ENCODE results near the gene UBE2D2.
"Not testable (repeated sequence)": the region's sequence is repeated elsewhere in the genome, so short reads cannot be mapped to it uniquely, and the experiment has no call there.

UBE2D2 gene

DNA sequence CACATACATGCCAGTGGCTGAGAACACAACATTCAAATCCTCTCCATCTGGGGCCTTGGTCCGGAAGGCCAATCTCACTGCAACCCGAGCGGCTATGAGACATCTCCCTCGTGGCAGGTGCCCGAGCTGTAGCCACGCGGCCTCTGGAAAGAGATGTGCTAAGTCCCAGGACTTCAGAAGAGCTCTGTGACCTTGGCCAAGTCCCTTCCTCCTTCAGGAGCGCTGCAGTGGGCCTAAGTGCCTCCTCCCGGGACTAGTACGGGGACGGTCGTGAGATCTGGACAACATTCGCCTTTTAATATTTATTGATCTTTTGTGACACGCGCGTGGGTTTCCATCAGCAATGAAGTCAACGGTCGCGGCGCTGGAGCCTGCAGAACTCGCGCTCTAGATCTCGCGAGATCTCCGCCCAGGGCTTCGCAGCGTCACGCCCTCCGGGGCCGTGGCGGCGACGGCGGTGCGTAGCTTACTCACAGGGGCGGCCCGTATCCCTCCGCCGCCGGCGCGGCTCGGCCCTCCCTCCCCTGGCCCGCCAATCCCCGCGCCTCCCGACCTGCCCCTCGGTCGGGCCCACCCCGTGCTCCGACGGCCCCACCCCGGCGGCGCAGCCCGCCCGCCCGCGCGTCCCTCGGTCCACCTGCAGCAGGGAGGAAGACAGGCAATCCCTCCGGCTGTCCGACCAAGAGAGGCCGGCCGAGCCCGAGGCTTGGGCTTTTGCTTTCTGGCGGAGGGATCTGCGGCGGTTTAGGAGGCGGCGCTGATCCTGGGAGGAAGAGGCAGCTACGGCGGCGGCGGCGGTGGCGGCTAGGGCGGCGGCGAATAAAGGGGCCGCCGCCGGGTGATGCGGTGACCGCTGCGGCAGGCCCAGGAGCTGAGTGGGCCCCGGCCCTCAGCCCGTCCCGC, at the start of gene UBE2D2:
Gene UBE2D2 (plus strand): TSS at position 588 of the 903 bp plus-strand sequence. CDS start 453 bp downstream, outside the sequence.
- DNase-seq (ENCODE audit: low read depth in 1 of 2, low spot score in 1 of 2), result peak; percentile 93 to 97

DNA sequence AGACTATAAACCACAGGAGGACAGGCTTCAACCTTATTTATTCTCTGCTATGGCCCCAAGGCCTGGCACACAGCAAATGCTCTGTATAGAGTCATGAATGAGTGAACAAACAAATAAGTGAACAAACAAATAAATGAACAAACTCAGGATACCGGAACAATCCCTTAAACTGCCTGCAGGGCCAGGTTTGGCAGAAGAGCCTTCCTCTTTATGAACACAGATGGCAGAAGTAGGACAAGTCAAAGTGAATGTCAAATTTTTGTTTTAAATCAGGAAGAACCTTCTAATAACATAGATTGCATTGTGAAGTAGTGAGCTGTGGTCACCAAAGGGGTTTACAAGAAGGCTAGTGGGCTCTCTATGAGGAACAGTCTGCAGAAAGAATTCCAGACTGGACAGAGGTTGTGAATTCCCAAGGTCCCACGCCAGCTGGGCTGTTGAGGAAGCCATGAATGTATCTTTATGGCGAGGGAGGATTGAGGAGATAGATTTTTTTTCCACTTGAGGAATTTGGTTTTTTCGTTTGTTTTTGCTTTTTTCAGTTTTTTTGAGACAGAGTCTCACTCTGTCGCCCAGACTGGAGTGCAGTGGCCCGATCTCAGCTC, 48.3 kb upstream of the UBE2D2 start:
- DNase-seq (ENCODE audit: low read depth in 1 of 2, low spot score in 1 of 2), result no peak

DNA sequence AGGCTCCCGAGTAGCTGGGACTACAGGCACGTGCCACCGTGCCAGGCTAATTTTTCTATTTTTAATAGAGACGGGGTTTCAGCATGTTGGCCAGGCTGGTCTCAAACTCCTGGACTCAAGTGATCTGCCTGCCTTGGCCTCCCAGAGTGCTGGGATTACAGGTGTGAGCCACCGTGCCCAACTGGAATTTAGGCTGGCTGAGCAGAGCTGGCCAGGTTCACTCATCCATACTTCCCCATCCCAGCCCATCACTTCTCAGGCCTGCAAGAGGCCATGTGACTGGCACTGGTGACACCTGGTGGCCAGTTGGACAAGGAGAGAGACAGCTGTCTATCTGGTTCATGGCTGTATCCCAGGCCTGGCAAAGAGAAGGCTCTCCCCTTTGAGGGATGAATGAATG, 47.7 kb upstream of the UBE2D2 start:
- peak; percentile 58 to 67 for DNase-seq (ENCODE audit: low read depth in 1 of 2, low spot score in 1 of 2)

GRCh38 chr5:139513852-139514485, 47.2 kb upstream of the UBE2D2 start:
- DNase-seq (ENCODE audit: low read depth in 1 of 2, low spot score in 1 of 2), result no peak

GRCh38 chr5:139514486-139514856, 46.7 kb upstream of the UBE2D2 start:
- no peak for DNase-seq (ENCODE audit: low read depth in 1 of 2, low spot score in 1 of 2)

DNA sequence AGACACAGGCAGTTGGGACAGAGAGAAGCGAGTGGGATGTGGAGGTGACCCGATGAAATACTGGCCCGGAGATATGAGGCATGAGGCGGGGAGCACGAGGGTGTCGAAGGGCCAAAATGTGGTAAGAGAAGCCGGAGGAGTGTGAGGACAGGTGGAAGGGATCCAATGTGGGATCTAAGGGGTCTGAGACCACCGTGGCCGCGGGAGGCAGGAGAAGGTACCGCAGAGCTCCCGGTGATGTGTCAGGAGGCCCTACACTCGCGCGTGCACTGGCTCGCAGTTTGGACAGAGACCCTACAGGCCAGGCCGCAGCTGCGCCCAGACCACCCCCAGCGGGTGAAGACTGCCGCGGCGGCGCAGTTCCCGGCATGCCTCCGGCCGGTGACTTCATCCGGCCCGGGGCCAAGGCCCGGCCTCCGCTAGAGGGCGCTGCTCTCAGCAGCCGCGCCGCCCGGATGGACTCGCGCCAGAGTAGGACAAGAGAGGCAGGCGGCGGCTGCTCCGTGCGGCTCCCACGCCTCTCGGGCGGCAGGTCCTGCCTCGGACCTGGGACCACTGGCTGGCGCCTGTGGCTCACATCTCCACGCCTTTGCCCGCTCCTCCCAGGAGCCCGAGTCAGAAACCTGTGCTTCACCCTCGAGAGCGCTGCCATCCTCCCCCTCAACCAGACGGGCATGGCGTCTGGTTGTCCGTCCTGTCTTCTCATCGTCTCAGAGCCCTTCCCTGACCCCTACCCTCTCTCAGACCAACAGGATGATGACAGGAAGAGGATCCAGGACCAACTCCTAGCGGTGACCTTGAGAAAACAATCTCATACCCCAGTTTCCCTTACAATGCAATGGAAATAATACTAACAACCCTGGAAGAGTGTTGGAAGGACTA, 43.2 kb upstream of the UBE2D2 start:
- peak; percentile 77 to 91 for DNase-seq (ENCODE audit: low read depth in 1 of 2, low spot score in 1 of 2)

GRCh38 chr5:139523635-139524445, 37.3 kb upstream of the UBE2D2 start:
- no peak for DNase-seq (ENCODE audit: low read depth in 1 of 2, low spot score in 1 of 2)

GRCh38 chr5:139524446-139524845, 36.7 kb upstream of the UBE2D2 start:
- DNase-seq (ENCODE audit: low read depth in 1 of 2, low spot score in 1 of 2), result no peak

GRCh38 chr5:139524940-139525585, 36.1 kb upstream of the UBE2D2 start:
- no peak for DNase-seq (ENCODE audit: low read depth in 1 of 2, low spot score in 1 of 2)

GRCh38 chr5:139525586-139526308, 35.4 kb upstream of the UBE2D2 start:
- not testable (repeated sequence) for DNase-seq (ENCODE audit: low read depth in 1 of 2, low spot score in 1 of 2)

DNA sequence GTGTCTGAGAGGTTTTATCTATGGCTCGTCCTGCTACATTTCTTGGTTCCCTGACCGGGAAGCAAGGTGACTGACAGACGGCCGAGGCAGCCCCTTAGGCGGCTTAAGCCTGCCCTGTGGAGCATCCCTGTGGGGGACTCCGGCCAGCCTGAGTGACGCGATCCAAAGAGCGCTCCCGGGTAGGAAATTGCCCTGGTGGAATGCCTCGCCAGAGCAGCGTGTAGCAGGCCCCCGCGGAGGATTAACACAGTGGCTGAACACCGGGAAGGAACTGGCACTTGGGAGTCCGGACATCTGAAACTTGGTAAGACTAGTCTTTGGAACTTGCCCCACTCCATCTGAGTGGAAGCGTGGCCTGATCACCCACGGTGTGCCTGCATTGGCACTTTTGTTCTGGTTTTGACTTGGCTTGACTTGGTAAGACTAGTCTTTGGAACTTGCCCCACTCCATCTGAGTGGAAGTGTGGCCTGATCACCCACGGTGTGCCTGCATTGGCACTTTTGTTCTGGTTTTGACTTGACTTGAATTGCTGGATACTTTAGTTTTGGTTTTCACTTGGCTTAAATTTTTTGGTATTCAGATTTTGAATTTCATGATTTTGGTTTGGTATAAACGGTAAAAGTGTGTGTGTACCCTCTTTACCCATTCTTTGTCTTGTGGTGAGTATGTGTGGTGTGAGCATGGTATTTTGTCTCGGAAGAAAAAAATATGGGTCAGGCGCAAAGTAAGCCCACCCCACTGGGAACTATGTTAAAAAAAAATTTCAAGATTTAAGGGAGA, 34.6 kb upstream of the UBE2D2 start:
- not testable (repeated sequence) for DNase-seq (ENCODE audit: low read depth in 1 of 2, low spot score in 1 of 2)

GRCh38 chr5:139527090-139527470, 34.1 kb upstream of the UBE2D2 start:
- not testable (repeated sequence) for DNase-seq (ENCODE audit: low read depth in 1 of 2, low spot score in 1 of 2)

GRCh38 chr5:139527896-139528467, 33.2 kb upstream of the UBE2D2 start:
- not testable (repeated sequence) for DNase-seq (ENCODE audit: low read depth in 1 of 2, low spot score in 1 of 2)

DNA sequence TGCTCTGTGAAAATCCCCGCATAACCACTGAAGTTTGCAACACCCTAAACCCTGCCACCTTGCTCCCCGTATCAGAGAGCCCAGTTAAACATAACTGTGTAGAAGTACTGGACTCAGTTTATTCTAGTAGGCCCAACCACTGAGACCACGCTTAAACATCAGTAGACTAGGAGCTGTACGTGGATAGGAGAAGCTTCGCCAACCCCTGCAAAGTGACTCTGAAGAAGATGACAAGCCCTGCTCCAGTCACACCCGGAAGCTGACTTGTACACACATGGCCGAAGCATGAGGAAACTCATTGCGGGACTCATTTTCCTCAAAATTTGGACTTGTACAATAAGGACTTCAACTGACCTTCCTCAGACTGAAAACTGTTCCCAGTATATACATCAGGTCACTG, 32.4 kb upstream of the UBE2D2 start:
- DNase-seq (ENCODE audit: low read depth in 1 of 2, low spot score in 1 of 2), result not testable (repeated sequence)

DNA sequence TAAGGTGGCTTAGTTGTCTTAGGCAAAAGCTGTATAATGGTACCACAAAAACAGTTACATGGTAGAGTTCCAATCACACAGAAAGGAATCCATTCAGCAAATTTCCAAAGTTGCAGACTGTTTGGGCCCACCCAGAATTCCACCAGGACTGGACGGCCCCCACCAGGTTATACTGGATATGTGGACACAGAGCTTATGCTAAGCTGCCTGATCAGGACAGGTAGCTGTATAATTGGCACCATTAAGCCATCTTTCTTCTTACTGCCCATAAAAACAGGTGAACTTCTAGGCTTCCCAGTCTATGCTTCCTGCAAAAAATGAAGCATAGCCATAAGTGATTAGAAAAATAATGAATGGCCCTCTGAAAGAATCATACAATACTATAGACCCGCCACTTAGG, 31.1 kb upstream of the UBE2D2 start:
- DNase-seq (ENCODE audit: low read depth in 1 of 2, low spot score in 1 of 2), result not testable (repeated sequence)

- DNase-seq (ENCODE audit: low read depth in 1 of 2, low spot score in 1 of 2), result no peak
Observed at GRCh38 chr5:139531772-139532169, 29.4 kb upstream of the UBE2D2 start.

- peak; percentile 3 to 9 for DNase-seq (ENCODE audit: low read depth in 1 of 2, low spot score in 1 of 2)
Observed at GRCh38 chr5:139543423-139543991, 17.6 kb upstream of the UBE2D2 start.

Measured in stimulated activated CD4-positive, alpha-beta T cell treated with anti-CD3 and anti-CD28 coated beads, Interleukin-15, amount 100 ng/mL, for 1 hour (primary cell).